Measurements from ENCODE around the gene CLDN14.

- TF ChIP-seq EZH2 (IDR thresholded peaks at IDR 0.05; ENCODE audit: borderline replicate concordance, insufficient read depth, low read depth, low read length, poor library complexity, severe bottlenecking) (no peak), CTCF (IDR thresholded peaks at IDR 0.05) (no peak)
Observed at GRCh38 chr21:36430841-36431240, 49.1 kb downstream of the CLDN14 start.
